ENCODE measurements around the gene KRTAP3-2.

Gene KRTAP3-2

DNA sequence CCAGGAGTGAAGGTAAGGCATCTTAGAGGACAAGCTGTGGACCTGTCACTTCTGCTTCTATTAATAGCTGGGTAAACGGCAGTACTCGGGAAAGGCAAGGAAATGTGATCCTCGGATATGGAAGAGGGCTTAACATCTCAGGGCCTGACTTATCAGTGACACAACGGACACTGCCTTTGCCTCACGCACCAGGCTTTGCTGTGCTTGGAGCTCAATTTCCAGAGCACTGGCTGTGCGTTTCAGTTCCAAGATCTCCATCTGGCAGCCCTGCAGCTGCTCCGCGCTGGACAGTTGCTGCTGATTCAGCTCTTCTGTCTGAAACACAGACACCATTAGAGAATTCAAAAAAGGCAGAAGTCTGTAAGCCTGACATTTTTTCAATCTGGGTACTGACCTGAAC, 19.1 kb downstream of the KRTAP3-2 start:
- Histone ChIP-seq H2AK5ac (ENCODE audit: low read depth, low read length) (no peak overlapping the region), H3K14ac (ENCODE audit: low read length) (no peak overlapping the region), H3K4me3 (ENCODE audit: low read length in 2 of 2) (no peak overlapping the region), H4K8ac (ENCODE audit: low read depth, low read length) (no peak overlapping the region), H3K4me1 (ENCODE audit: control insufficient read depth in 2 of 2, insufficient read depth in 1 of 2, low read depth in 1 of 2, low read length in 2 of 2) (peaks cover 0 to 14% of the 10 kb centered on the region in 2 donors), H2BK12ac (ENCODE audit: low read length) (no peak overlapping the region), H3K4ac (ENCODE audit: low read length) (no peak overlapping the region), H3K4me2 (ENCODE audit: insufficient read depth, low read length, poor library complexity, severe bottlenecking) (no peak overlapping the region), H3K9ac (ENCODE audit: low read depth, low read length, poor library complexity) (no peak overlapping the region), H2AFZ (ENCODE audit: low read length) (peak overlapping the region; percentile 3), H2BK15ac (ENCODE audit: low read length) (peak overlapping the region; percentile 22), H3K18ac (ENCODE audit: low read length) (peak overlapping the region; percentile 76), H3K27ac (replicated peaks; ENCODE audit: low read length) (no peak overlapping the region), H3K23ac (ENCODE audit: low read depth, low read length, poor library complexity) (no peak overlapping the region), H3K9me3 (replicated peaks in 1 of 2; ENCODE audit: control insufficient read depth in 2 of 2, insufficient read depth in 1 of 2, low read depth in 1 of 2, low read length in 2 of 2) (peaks cover 0 to 1% of the 10 kb centered on the region in 2 donors), H2BK120ac (ENCODE audit: low read depth, low read length) (peak overlapping the region; percentile 21), H3K27me3 (ENCODE audit: control insufficient read depth in 3 of 3, insufficient read depth in 3 of 3, low read depth in 1 of 3, low read length in 3 of 3) (no peaks in the 10 kb centered on the region), H3K36me3 (replicated peaks in 1 of 2; ENCODE audit: control insufficient read depth in 2 of 2, insufficient read depth in 2 of 2, low read length in 2 of 2) (no peaks in the 10 kb centered on the region), H4K91ac (ENCODE audit: low read depth, low read length, poor library complexity) (no peak overlapping the region), H3K79me1 (ENCODE audit: low read depth, low read length) (no peaks in the 10 kb centered on the region), H2BK5ac (ENCODE audit: low read length) (no peak overlapping the region)
- WGBS, 2 donors (ENCODE audit: extremely low coverage in 2 of 2, insufficient read length in 2 of 2, insufficient replicate concordance in 1 of 2) = no CpG with 5 or more reads among the region's 8 CpGs
- no peak for DNase-seq (ENCODE audit: low spot score)

GRCh38 chr17:40980117-40980516, 19.6 kb downstream of the KRTAP3-2 start:
- H2BK120ac ChIP-seq (ENCODE audit: low read depth, low read length) = no peak overlapping the region
- H2BK5ac ChIP-seq (ENCODE audit: low read length) = no peak overlapping the region
- no peak overlapping the region for H3K4ac ChIP-seq (ENCODE audit: low read length)
- no peak overlapping the region for H2AK5ac ChIP-seq (ENCODE audit: low read depth, low read length)
- WGBS, 2 donors (ENCODE audit: extremely low coverage in 2 of 2, insufficient read length in 2 of 2, insufficient replicate concordance in 1 of 2) = no CpG with 5 or more reads among the region's 3 CpGs
- no peaks in the 10 kb centered on the region for H3K79me1 ChIP-seq (ENCODE audit: low read depth, low read length)
- no peak overlapping the region for H4K91ac ChIP-seq (ENCODE audit: low read depth, low read length, poor library complexity)
- no peak overlapping the region for H3K4me2 ChIP-seq (ENCODE audit: insufficient read depth, low read length, poor library complexity, severe bottlenecking)
- H3K9ac ChIP-seq (ENCODE audit: low read depth, low read length, poor library complexity) = no peak overlapping the region
- no peak for DNase-seq (ENCODE audit: low spot score)
- peak overlapping the region; percentile 3 for H2AFZ ChIP-seq (ENCODE audit: low read length)
- peaks cover 0 to 1% of the 10 kb centered on the region in 2 donors for H3K9me3 ChIP-seq (replicated peaks in 1 of 2; ENCODE audit: control insufficient read depth in 2 of 2, insufficient read depth in 1 of 2, low read depth in 1 of 2, low read length in 2 of 2)
- no peaks in the 10 kb centered on the region for H3K27me3 ChIP-seq (ENCODE audit: control insufficient read depth in 3 of 3, insufficient read depth in 3 of 3, low read depth in 1 of 3, low read length in 3 of 3)
- no peaks in the 10 kb centered on the region for H3K36me3 ChIP-seq (replicated peaks in 1 of 2; ENCODE audit: control insufficient read depth in 2 of 2, insufficient read depth in 2 of 2, low read length in 2 of 2)
- H3K18ac ChIP-seq (ENCODE audit: low read length) = no peak overlapping the region
- no peak overlapping the region for H3K14ac ChIP-seq (ENCODE audit: low read length)
- H4K8ac ChIP-seq (ENCODE audit: low read depth, low read length) = no peak overlapping the region
- H3K27ac ChIP-seq (replicated peaks; ENCODE audit: low read length) = no peak overlapping the region
- H3K4me1 ChIP-seq (ENCODE audit: control insufficient read depth in 2 of 2, insufficient read depth in 1 of 2, low read depth in 1 of 2, low read length in 2 of 2) = peaks cover 0 to 14% of the 10 kb centered on the region in 2 donors
- H2BK12ac ChIP-seq (ENCODE audit: low read length) = no peak overlapping the region
- H2BK15ac ChIP-seq (ENCODE audit: low read length) = no peak overlapping the region
- H3K4me3 ChIP-seq (ENCODE audit: low read length in 2 of 2) = no peak overlapping the region
- no peak overlapping the region for H3K23ac ChIP-seq (ENCODE audit: low read depth, low read length, poor library complexity)

- H3K14ac ChIP-seq (ENCODE audit: low read length) = peak overlapping the region; percentile 97
- no peak for DNase-seq (ENCODE audit: low spot score)
- no peak overlapping the region for H3K23ac ChIP-seq (ENCODE audit: low read depth, low read length, poor library complexity)
- H3K9ac ChIP-seq (ENCODE audit: low read depth, low read length, poor library complexity) = no peak overlapping the region
- H3K27me3 ChIP-seq (ENCODE audit: control insufficient read depth in 3 of 3, insufficient read depth in 3 of 3, low read depth in 1 of 3, low read length in 3 of 3) = no peaks in the 10 kb centered on the region
- no peaks in the 10 kb centered on the region for H3K36me3 ChIP-seq (replicated peaks in 1 of 2; ENCODE audit: control insufficient read depth in 2 of 2, insufficient read depth in 2 of 2, low read length in 2 of 2)
- H3K4ac ChIP-seq (ENCODE audit: low read length) = no peak overlapping the region
- H3K4me2 ChIP-seq (ENCODE audit: insufficient read depth, low read length, poor library complexity, severe bottlenecking) = no peak overlapping the region
- no peak overlapping the region for H2BK15ac ChIP-seq (ENCODE audit: low read length)
- H2BK120ac ChIP-seq (ENCODE audit: low read depth, low read length) = peak overlapping the region; percentile 91
- H2AK5ac ChIP-seq (ENCODE audit: low read depth, low read length) = peak overlapping the region; percentile 37
- H2BK5ac ChIP-seq (ENCODE audit: low read length) = no peak overlapping the region
- peak overlapping the region; percentile 73 for H2BK12ac ChIP-seq (ENCODE audit: low read length)
- H3K4me1 ChIP-seq (ENCODE audit: control insufficient read depth in 2 of 2, insufficient read depth in 1 of 2, low read depth in 1 of 2, low read length in 2 of 2) = peaks cover 0 to 13% of the 10 kb centered on the region in 2 donors
- H3K9me3 ChIP-seq (replicated peaks in 1 of 2; ENCODE audit: control insufficient read depth in 2 of 2, insufficient read depth in 1 of 2, low read depth in 1 of 2, low read length in 2 of 2) = peaks cover 0 to 1% of the 10 kb centered on the region in 2 donors
- no peak overlapping the region for H3K27ac ChIP-seq (replicated peaks; ENCODE audit: low read length)
- no peak overlapping the region for H3K4me3 ChIP-seq (ENCODE audit: low read length in 2 of 2)
- H4K8ac ChIP-seq (ENCODE audit: low read depth, low read length) = no peak overlapping the region
- no CpG with 5 or more reads among the region's 13 CpGs for WGBS, 2 donors (ENCODE audit: extremely low coverage in 2 of 2, insufficient read length in 2 of 2, insufficient replicate concordance in 1 of 2)
- H3K18ac ChIP-seq (ENCODE audit: low read length) = peak overlapping the region; percentile 80
- no peak overlapping the region for H4K91ac ChIP-seq (ENCODE audit: low read depth, low read length, poor library complexity)
- no peaks in the 10 kb centered on the region for H3K79me1 ChIP-seq (ENCODE audit: low read depth, low read length)
- H2AFZ ChIP-seq (ENCODE audit: low read length) = no peak overlapping the region
Observed at GRCh38 chr17:40978575-40979151, 21.0 kb downstream of the KRTAP3-2 start.

GRCh38 chr17:40975516-40975915, 24.2 kb downstream of the KRTAP3-2 start:
- H2BK15ac ChIP-seq (ENCODE audit: low read length) = no peak overlapping the region
- H3K23ac ChIP-seq (ENCODE audit: low read depth, low read length, poor library complexity) = no peak overlapping the region
- no peak overlapping the region for H3K18ac ChIP-seq (ENCODE audit: low read length)
- no peaks in the 10 kb centered on the region for H3K79me1 ChIP-seq (ENCODE audit: low read depth, low read length)
- no peak overlapping the region for H2BK5ac ChIP-seq (ENCODE audit: low read length)
- no peak overlapping the region for H3K4me3 ChIP-seq (ENCODE audit: low read length in 2 of 2)
- H3K4me2 ChIP-seq (ENCODE audit: insufficient read depth, low read length, poor library complexity, severe bottlenecking) = no peak overlapping the region
- peaks cover 0 to 2% (median 0%) of the 10 kb centered on the region in 3 experiments for H3K27me3 ChIP-seq (ENCODE audit: control insufficient read depth in 3 of 3, insufficient read depth in 3 of 3, low read depth in 1 of 3, low read length in 3 of 3)
- H3K36me3 ChIP-seq (replicated peaks in 1 of 2; ENCODE audit: control insufficient read depth in 2 of 2, insufficient read depth in 2 of 2, low read length in 2 of 2) = peaks cover 0 to 1% of the 10 kb centered on the region in 2 donors
- no peak overlapping the region for H2BK12ac ChIP-seq (ENCODE audit: low read length)
- no peak for DNase-seq (ENCODE audit: low spot score)
- no peak overlapping the region for H3K14ac ChIP-seq (ENCODE audit: low read length)
- no peak overlapping the region for H2AK5ac ChIP-seq (ENCODE audit: low read depth, low read length)
- H2BK120ac ChIP-seq (ENCODE audit: low read depth, low read length) = no peak overlapping the region
- no peaks in the 10 kb centered on the region for H3K9me3 ChIP-seq (replicated peaks in 1 of 2; ENCODE audit: control insufficient read depth in 2 of 2, insufficient read depth in 1 of 2, low read depth in 1 of 2, low read length in 2 of 2)
- H3K9ac ChIP-seq (ENCODE audit: low read depth, low read length, poor library complexity) = no peak overlapping the region
- no peak overlapping the region for H3K4ac ChIP-seq (ENCODE audit: low read length)
- no peak overlapping the region for H2AFZ ChIP-seq (ENCODE audit: low read length)
- no peak overlapping the region for H4K91ac ChIP-seq (ENCODE audit: low read depth, low read length, poor library complexity)
- no peak overlapping the region for H3K27ac ChIP-seq (replicated peaks; ENCODE audit: low read length)
- peaks cover 0 to 7% of the 10 kb centered on the region in 2 donors for H3K4me1 ChIP-seq (ENCODE audit: control insufficient read depth in 2 of 2, insufficient read depth in 1 of 2, low read depth in 1 of 2, low read length in 2 of 2)
- H4K8ac ChIP-seq (ENCODE audit: low read depth, low read length) = no peak overlapping the region
